CD14-positive monocyte (primary cell): ENCODE measurements around the gene C1QC. TPM values are rescaled to one million over a fixed set of nuclear protein-coding genes. Genes with fewer than 3 reads are reported as not detected.

Source experiments
- DNase-seq, 3 donors: peaks; one replicate each; pipeline ENCODE4 v3.0.0-alpha.2; 2011 to 2022
- H2AFZ ChIP-seq: 2 replicates; pipeline ENCODE4 v1.6.0; 2012; ENCODE audit warnings: mild to moderate bottlenecking, low read depth, low read length, inconsistent platforms; ENCODE audit not compliant: insufficient read depth, poor library complexity, severe bottlenecking
- H3K27ac ChIP-seq, 2 donors: 1 replicate in 1 of 2; 2 replicates in 1 of 2; pipeline ENCODE4 v1.5.1; 2012 to 2013; ENCODE audit warnings: low read length in 2 of 2, control low read depth in 1 of 2, inconsistent platforms in 1 of 2, low read depth in 1 of 2, mild to moderate bottlenecking in 1 of 2
- H3K27me3 ChIP-seq, 2 donors: one replicate each; pipeline versions ENCODE4 v1.6.0 to v1.6.1; 2011 to 2013; ENCODE audit warnings: low read length in 2 of 2; ENCODE audit not compliant: control insufficient read depth in 2 of 2, insufficient read depth in 2 of 2
- H3K36me3 ChIP-seq, 2 donors: replicated peaks in 1 of 2; 1 replicate in 1 of 2; 2 replicates in 1 of 2; pipeline versions ENCODE4 v1.5.1 to v1.6.1; 2012 to 2013; ENCODE audit warnings: low read length in 2 of 2, control low read depth in 1 of 2, inconsistent platforms in 1 of 2, mild to moderate bottlenecking in 1 of 2; ENCODE audit not compliant: insufficient read depth in 2 of 2, control insufficient read depth in 1 of 2
- H3K4me1 ChIP-seq, 2 donors: 1 replicate in 1 of 2; 2 replicates in 1 of 2; pipeline versions ENCODE4 v1.5.1 to v1.6.1; 2012 to 2013; ENCODE audit warnings: low read length in 2 of 2, control low read depth in 1 of 2, inconsistent platforms in 1 of 2, mild to moderate bottlenecking in 1 of 2, moderate library complexity in 1 of 2; ENCODE audit not compliant: insufficient read depth in 2 of 2, control insufficient read depth in 1 of 2
- H3K4me2 ChIP-seq: replicated peaks from 2 replicates; pipeline ENCODE3; 2012; ENCODE audit warnings: low read length, moderate library complexity, mild to moderate bottlenecking; ENCODE audit not compliant: poor library complexity, severe bottlenecking; ENCODE audit errors: extremely low read depth
- H3K4me3 ChIP-seq, 3 experiments: fragments of 200-600 bp in 1 of 3; sonication (generic) in 1 of 3; replicated peaks in 1 of 3; 1 replicate in 2 of 3; 2 replicates in 1 of 3; pipeline ENCODE4 v1.5.1; 2011 to 2013; ENCODE audit warnings: low read length in 3 of 3, mild to moderate bottlenecking in 3 of 3, control low read depth in 2 of 3, low read depth in 2 of 3, inconsistent platforms in 1 of 3, moderate library complexity in 1 of 3
- H3K79me2 ChIP-seq: 2 replicates; pipeline ENCODE4 v1.6.0; 2012; ENCODE audit warnings: mild to moderate bottlenecking, control low read depth, inconsistent platforms, low read length, moderate library complexity; ENCODE audit not compliant: insufficient read depth
- H3K9ac ChIP-seq: 2 replicates; pipeline ENCODE4 v1.6.0; 2017; ENCODE audit warnings: low read length, mild to moderate bottlenecking; ENCODE audit not compliant: insufficient read depth, poor library complexity, severe bottlenecking
- H3K9me3 ChIP-seq, 2 donors: replicated peaks in 1 of 2; 1 replicate in 1 of 2; 2 replicates in 1 of 2; pipeline versions ENCODE4 v1.5.1 to v1.6.1; 2012 to 2013; ENCODE audit warnings: low read length in 2 of 2, control low read depth in 1 of 2; ENCODE audit not compliant: control insufficient read depth in 1 of 2, insufficient read depth in 1 of 2
- H4K20me1 ChIP-seq: 2 replicates; pipeline ENCODE4 v1.6.0; 2012; ENCODE audit warnings: mild to moderate bottlenecking, low read length, control low read depth, moderate library complexity; ENCODE audit not compliant: insufficient read depth
- H3K27ac Mint-ChIP-seq, 7 donors: one replicate each; pipeline ENCODE4 v1.8.0; 2020; ENCODE audit warnings: mild to moderate bottlenecking in 7 of 7, mixed read lengths in 7 of 7, moderate library complexity in 6 of 7, inconsistent platforms in 2 of 7
- H3K27me3 Mint-ChIP-seq, 3 donors: one replicate each; pipeline ENCODE4 v1.8.0; 2021 to 2022; ENCODE audit warnings: low read depth in 3 of 3, mild to moderate bottlenecking in 3 of 3, mixed read lengths in 3 of 3, moderate library complexity in 3 of 3, inconsistent platforms in 1 of 3
- H3K36me3 Mint-ChIP-seq, 2 donors: one replicate each; pipeline ENCODE4 v1.8.0; 2020; ENCODE audit warnings: mixed read lengths in 2 of 2, inconsistent platforms in 1 of 2, mild to moderate bottlenecking in 1 of 2
- H3K4me1 Mint-ChIP-seq: one replicate; pipeline ENCODE4 v1.8.0; 2020; ENCODE audit warnings: mild to moderate bottlenecking, mixed read lengths
- H3K4me3 Mint-ChIP-seq, 2 donors: one replicate each; pipeline ENCODE4 v1.8.0; 2020; ENCODE audit warnings: mild to moderate bottlenecking in 2 of 2, mixed read lengths in 2 of 2, moderate library complexity in 1 of 2
- H3K9me3 Mint-ChIP-seq, 7 donors: one replicate each; pipeline ENCODE4 v1.8.0; 2020 to 2022; ENCODE audit warnings: mixed read lengths in 7 of 7, mild to moderate bottlenecking in 6 of 7, moderate library complexity in 6 of 7, inconsistent platforms in 2 of 7
- WGBS: methylation state at CpG from one replicate; pipeline ENCODE4 v1.1.5; 2013; ENCODE audit warnings: missing lambda C conversion rate; ENCODE audit not compliant: insufficient coverage; 5-methylcytosine and 5-hydroxymethylcytosine counted together
- intact Hi-C, 2 donors: fragments of 100-400 bp; cut with micrococcal nuclease; formaldehyde crosslinking; loops; one replicate each; pipeline versions ENCODE4 v1.15.0 to v1.15.1; 2023
- polyA plus RNA-seq, 3 donors: library from polyadenylated mRNA; depleted of rRNA in 1 of 3; unstranded in 2 of 3; stranded (reverse) in 1 of 3; fragments of 300-500 nt in 2 of 3; fragments of >200 nt in 1 of 3; fragmentation: Illumina TruSeq in 2 of 3; gene quantifications; 1 replicate in 2 of 3; 2 replicates in 1 of 3; pipeline ENCODE4 v1.2.3, GENCODE V29; 2012 to 2021
- TF ChIP-seq, protein P1 (sequence below): fragments of 200-600 bp; IDR thresholded peaks from one replicate; pipeline ENCODE4 v1.8.0; 2022; ENCODE audit warnings: antibody characterized with exemption, mild to moderate bottlenecking

C1QC gene
- polyA plus RNA-seq, 3 donors = 0.74 to 3.6 (median 0.85) TPM

DNA sequence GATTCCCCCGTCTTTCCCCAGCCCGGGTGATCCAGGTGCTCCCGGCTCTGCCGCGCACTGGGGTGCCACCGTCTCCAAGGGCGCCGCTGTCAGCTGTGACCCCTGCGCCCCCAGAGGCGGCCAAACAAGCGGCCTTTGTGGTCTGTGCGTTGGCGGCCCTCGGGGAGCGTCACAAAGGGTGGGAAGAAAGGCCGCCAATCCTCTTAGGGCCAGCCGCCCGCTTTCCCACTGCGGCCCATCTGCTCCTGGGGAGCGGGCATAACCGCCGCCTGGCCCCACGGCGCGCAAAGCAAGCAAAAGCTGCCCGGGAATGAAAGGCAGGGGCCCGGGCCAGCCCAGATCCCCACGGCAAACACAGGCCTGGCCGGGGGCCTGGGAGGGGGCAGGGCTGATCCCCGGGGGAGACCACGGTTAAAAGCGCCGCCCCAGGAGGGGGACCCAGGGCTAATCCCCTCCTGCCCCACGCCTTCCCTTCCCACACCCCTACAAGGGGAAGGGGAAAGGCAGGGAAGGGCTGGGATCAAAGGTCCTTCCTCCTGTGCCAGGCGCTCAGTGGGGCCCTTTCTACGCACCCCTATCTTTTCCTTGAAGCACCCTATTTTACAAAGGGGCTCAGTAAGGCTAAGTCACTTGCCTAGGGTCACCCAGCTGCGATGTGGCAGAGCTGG lies 33.6 kb downstream of the C1QC start:
- Mint-ChIP-seq H3K4me1 (no peaks in the 10 kb centered on the region), H3K4me3 (no peak overlapping the region), H3K36me3 (no peaks in the 10 kb centered on the region), H3K27me3 (peaks cover 3 to 12% (median 5%) of the 10 kb centered on the region in 3 donors), H3K9me3 (peaks cover 0 to 2% (median 0%) of the 10 kb centered on the region in 7 donors), H3K27ac (no peak overlapping the region)
- TF ChIP-seq, protein P1, sequence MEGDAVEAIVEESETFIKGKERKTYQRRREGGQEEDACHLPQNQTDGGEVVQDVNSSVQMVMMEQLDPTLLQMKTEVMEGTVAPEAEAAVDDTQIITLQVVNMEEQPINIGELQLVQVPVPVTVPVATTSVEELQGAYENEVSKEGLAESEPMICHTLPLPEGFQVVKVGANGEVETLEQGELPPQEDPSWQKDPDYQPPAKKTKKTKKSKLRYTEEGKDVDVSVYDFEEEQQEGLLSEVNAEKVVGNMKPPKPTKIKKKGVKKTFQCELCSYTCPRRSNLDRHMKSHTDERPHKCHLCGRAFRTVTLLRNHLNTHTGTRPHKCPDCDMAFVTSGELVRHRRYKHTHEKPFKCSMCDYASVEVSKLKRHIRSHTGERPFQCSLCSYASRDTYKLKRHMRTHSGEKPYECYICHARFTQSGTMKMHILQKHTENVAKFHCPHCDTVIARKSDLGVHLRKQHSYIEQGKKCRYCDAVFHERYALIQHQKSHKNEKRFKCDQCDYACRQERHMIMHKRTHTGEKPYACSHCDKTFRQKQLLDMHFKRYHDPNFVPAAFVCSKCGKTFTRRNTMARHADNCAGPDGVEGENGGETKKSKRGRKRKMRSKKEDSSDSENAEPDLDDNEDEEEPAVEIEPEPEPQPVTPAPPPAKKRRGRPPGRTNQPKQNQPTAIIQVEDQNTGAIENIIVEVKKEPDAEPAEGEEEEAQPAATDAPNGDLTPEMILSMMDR = no peak
- Histone ChIP-seq H3K27ac (no peak overlapping the region), H3K4me2 (no peak overlapping the region), H3K9ac (no peak overlapping the region), H3K4me1 (no peaks in the 10 kb centered on the region), H3K79me2 (no peaks in the 10 kb centered on the region), H3K36me3 (no peaks in the 10 kb centered on the region), H3K9me3 (no peaks in the 10 kb centered on the region), H3K4me3 (no peak overlapping the region), H3K27me3 (peaks cover 2% of the 10 kb centered on the region in 2 donors), H2AFZ (no peak overlapping the region), H4K20me1 (no peaks in the 10 kb centered on the region)
- intact Hi-C loops = no loop called here
- WGBS = 81% methylated on average over 29 of the region's 37 CpGs
- no peak for DNase-seq

- Histone ChIP-seq H3K4me1 (no peaks in the 10 kb centered on the region), H3K9ac (no peak overlapping the region), H3K4me2 (no peak overlapping the region), H2AFZ (no peak overlapping the region), H3K27ac (no peak overlapping the region), H3K79me2 (no peaks in the 10 kb centered on the region), H4K20me1 (no peaks in the 10 kb centered on the region), H3K36me3 (no peaks in the 10 kb centered on the region), H3K4me3 (no peak overlapping the region), H3K27me3 (peaks cover 2% of the 10 kb centered on the region in 2 donors), H3K9me3 (no peaks in the 10 kb centered on the region)
- Mint-ChIP-seq H3K4me1 (no peaks in the 10 kb centered on the region), H3K9me3 (peaks cover 0 to 2% (median 0%) of the 10 kb centered on the region in 7 donors), H3K36me3 (no peaks in the 10 kb centered on the region), H3K4me3 (no peak overlapping the region), H3K27me3 (peaks cover 1 to 6% (median 5%) of the 10 kb centered on the region in 3 donors), H3K27ac (no peak overlapping the region)
- intact Hi-C loops = no loop called here
- DNase-seq = no peak
- WGBS = 94% methylated on average over 7 of the region's 13 CpGs
- TF ChIP-seq, protein P1 = no peak
Measured at GRCh38 chr1:22677931-22678896, 34.8 kb downstream of the C1QC start.
